ENCODE data around the gene SPTBN1. TPM values are rescaled to one million over a fixed set of nuclear protein-coding genes. Genes with fewer than 3 reads are reported as not detected.

The SPTBN1 gene
- total RNA-seq, 1 donor from 2014 or later: 214 TPM

DNA sequence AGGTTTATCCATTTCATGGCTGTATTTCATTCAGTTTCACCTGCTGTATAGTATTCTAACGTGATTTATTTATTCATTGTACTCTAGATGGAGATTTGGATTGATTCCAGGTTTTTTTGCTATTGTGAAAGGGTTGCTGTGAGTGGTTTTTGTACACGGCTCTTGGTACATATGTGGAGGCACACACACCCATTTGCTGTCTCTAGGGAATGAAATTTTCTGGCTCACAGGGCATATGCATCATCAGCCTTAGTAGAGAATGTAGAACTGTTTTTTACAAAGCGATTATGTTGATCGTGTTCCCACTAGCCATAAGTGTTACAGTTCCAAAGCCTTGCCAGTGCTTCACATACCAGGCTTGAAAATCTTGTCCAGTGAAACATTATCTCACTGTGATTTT, 5.1 kb downstream of the SPTBN1 start:
- Mint-ChIP-seq H3K9me3 (peaks cover 4% of the 10 kb centered on the region), H3K4me1 (ENCODE audit: unreplicated experiment) (peaks cover 8% of the 10 kb centered on the region), H3K4me3 (no peak overlapping the region)

DNA sequence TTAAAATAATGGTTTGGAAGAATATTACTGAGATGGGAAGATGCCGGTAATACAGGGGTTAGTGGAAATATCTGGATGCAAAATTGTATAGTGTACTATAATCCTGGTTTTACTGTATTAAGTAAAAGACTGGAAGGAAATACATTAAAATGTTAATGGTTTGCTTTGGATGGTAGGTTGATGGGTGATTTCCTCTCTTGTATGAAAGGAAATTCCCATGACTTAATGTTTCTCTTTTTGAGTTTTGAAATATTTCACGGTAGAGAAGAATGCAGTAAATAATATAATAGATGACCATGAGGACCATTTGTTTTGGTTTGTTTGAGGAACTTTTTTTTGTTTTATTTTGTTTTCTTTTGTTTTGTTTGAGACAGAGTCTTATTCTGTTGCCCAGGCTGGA, 8.2 kb downstream of the SPTBN1 start:
- Mint-ChIP-seq H3K36me3 (peaks cover 9% of the 10 kb centered on the region), H3K27me3 (peaks cover 3% of the 10 kb centered on the region), H3K4me3 (no peak overlapping the region), H3K9me3 (peaks cover 4% of the 10 kb centered on the region), H3K27ac (no peak overlapping the region), H3K4me1 (ENCODE audit: unreplicated experiment) (peaks cover 14% of the 10 kb centered on the region)
- no peak for DNase-seq (ENCODE audit: extremely low spot score, unreplicated experiment)
- TF ChIP-seq CTCF (conservative IDR thresholded peaks at IDR 0.05): no peak

More for the DNA sequence above, 5.1 kb downstream of the SPTBN1 start:
- Mint-ChIP-seq H3K27ac (no peak overlapping the region), H3K27me3 (peaks cover 18% of the 10 kb centered on the region), H3K36me3 (peaks cover 8% of the 10 kb centered on the region)
- no peak for DNase-seq (ENCODE audit: extremely low spot score, unreplicated experiment)
- no peak for TF ChIP-seq CTCF (conservative IDR thresholded peaks at IDR 0.05)

DNA sequence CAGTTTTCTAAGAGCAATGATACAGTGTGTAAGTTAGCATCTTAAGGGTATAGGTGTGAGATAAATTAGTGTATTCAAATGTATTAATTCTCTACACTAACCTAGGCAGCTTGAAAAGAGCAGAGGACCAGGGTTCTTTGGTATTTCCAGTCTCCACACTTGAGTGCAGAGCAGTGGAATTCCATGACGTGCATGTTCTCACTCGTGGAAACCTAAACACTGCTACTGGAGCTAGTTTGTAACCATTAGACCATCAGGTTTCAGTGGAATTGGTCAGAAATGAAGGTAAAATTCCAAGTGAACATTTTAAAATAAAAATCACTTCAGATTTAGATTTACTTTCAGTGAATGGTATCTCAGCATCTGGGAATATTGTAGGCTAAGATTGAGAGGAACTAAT, 9.0 kb downstream of the SPTBN1 start:
- Mint-ChIP-seq H3K27ac (no peak overlapping the region), H3K36me3 (peaks cover 9% of the 10 kb centered on the region), H3K27me3 (peaks cover 2% of the 10 kb centered on the region), H3K4me3 (no peak overlapping the region), H3K4me1 (ENCODE audit: unreplicated experiment) (peaks cover 20% of the 10 kb centered on the region), H3K9me3 (peaks cover 4% of the 10 kb centered on the region)
- no peak for TF ChIP-seq CTCF (conservative IDR thresholded peaks at IDR 0.05)
- no peak for DNase-seq (ENCODE audit: extremely low spot score, unreplicated experiment)

- DNase-seq (ENCODE audit: extremely low spot score, unreplicated experiment): no peak
- H3K9me3 Mint-ChIP-seq: no peaks in the 10 kb centered on the region
- peaks cover 5% of the 10 kb centered on the region for H3K36me3 Mint-ChIP-seq
- no peak for TF ChIP-seq CTCF (conservative IDR thresholded peaks at IDR 0.05)
- no peaks in the 10 kb centered on the region for H3K27me3 Mint-ChIP-seq
- H3K4me3 Mint-ChIP-seq: no peak overlapping the region
- H3K27ac Mint-ChIP-seq: no peak overlapping the region
- H3K4me1 Mint-ChIP-seq (ENCODE audit: unreplicated experiment): peaks cover 34% of the 10 kb centered on the region
These were observed 10.7 kb downstream of the SPTBN1 start for GRCh38 chr2:54466870-54467269.

DNA sequence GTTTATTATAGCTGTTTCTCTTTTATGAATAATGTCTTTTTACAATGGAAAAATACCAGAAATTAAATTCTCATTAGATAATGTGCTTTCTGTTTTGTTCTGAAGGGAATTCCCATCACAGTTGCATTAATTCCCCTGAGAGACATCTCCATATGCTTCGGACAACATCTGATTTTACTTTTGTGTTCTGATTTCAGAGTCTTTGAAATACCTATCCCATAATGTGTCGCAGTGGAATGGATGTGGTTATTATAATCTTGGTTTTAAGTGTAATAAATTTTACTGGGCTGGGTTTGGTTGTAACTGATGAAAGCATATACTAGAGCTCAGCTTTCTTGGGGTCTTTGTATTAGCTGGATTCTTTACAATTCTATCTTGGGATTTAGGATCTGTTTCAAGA, 12.5 kb downstream of the SPTBN1 start:
- no peak for TF ChIP-seq CTCF (conservative IDR thresholded peaks at IDR 0.05)
- H3K9me3 Mint-ChIP-seq: no peaks in the 10 kb centered on the region
- H3K27me3 Mint-ChIP-seq: no peaks in the 10 kb centered on the region
- peaks cover 47% of the 10 kb centered on the region for H3K4me1 Mint-ChIP-seq (ENCODE audit: unreplicated experiment)
- no peak overlapping the region for H3K4me3 Mint-ChIP-seq
- peaks cover 9% of the 10 kb centered on the region for H3K36me3 Mint-ChIP-seq
- peak overlapping the region; percentile 39 for H3K27ac Mint-ChIP-seq
- no peak for DNase-seq (ENCODE audit: extremely low spot score, unreplicated experiment)

GRCh38 chr2:54469484-54470053, 13.4 kb downstream of the SPTBN1 start:
- H3K27me3 Mint-ChIP-seq: no peaks in the 10 kb centered on the region
- TF ChIP-seq CTCF (conservative IDR thresholded peaks at IDR 0.05): no peak
- no peaks in the 10 kb centered on the region for H3K9me3 Mint-ChIP-seq
- peaks cover 52% of the 10 kb centered on the region for H3K4me1 Mint-ChIP-seq (ENCODE audit: unreplicated experiment)
- DNase-seq (ENCODE audit: extremely low spot score, unreplicated experiment): no peak
- H3K4me3 Mint-ChIP-seq: no peak overlapping the region
- H3K36me3 Mint-ChIP-seq: peaks cover 9% of the 10 kb centered on the region
- peak overlapping the region; percentile 35 for H3K27ac Mint-ChIP-seq

All from type B pancreatic cell (in vitro differentiated cells).